Neural progenitor cell (in vitro differentiated cells): Measurements from ENCODE around the gene NUFIP1.

ENCODE experiments used
- EZH2 ChIP-seq: fragments of 200-600 bp; sonication (generic); IDR thresholded peaks from 2 replicates; pipeline ENCODE4 v1.6.1; 2017; ENCODE audit warnings: antibody characterized with exemption, mild to moderate bottlenecking, moderate library complexity
- EZH2phosphoT487 ChIP-seq: fragments of 200-600 bp; sonication (generic); IDR thresholded peaks from 2 replicates; pipeline ENCODE4 v1.6.1; 2017; ENCODE audit warnings: antibody characterized with exemption
- TF ChIP-seq, protein P1 (sequence below): fragments of 200-600 bp; sonication (generic); IDR thresholded peaks from 2 replicates; pipeline ENCODE4 v1.5.1; 2017; ENCODE audit warnings: antibody characterized with exemption, mild to moderate bottlenecking

DNA sequence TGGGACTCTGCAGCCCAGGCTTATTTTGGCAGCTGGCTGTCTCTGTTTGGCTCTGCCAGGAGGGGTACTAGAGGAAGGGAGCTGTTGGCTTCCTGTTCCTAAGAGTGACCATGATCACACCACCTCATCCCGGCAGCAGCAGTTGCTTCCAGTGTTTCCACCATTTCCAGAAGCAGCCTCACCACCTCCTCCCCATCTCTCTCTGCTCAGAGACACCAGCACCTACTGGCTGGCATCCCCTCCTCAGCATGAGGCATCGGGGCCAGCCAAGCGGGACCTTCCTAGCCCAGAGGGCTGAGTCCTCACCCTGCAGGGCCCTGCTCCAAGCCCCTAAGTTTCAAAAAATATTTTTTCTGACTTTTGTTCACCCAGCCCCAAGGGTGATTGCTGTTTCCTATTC, 59.0 kb downstream of the NUFIP1 start:
- TF ChIP-seq EZH2phosphoT487 (no peak), EZH2 (no peak)
- TF ChIP-seq, protein P1, sequence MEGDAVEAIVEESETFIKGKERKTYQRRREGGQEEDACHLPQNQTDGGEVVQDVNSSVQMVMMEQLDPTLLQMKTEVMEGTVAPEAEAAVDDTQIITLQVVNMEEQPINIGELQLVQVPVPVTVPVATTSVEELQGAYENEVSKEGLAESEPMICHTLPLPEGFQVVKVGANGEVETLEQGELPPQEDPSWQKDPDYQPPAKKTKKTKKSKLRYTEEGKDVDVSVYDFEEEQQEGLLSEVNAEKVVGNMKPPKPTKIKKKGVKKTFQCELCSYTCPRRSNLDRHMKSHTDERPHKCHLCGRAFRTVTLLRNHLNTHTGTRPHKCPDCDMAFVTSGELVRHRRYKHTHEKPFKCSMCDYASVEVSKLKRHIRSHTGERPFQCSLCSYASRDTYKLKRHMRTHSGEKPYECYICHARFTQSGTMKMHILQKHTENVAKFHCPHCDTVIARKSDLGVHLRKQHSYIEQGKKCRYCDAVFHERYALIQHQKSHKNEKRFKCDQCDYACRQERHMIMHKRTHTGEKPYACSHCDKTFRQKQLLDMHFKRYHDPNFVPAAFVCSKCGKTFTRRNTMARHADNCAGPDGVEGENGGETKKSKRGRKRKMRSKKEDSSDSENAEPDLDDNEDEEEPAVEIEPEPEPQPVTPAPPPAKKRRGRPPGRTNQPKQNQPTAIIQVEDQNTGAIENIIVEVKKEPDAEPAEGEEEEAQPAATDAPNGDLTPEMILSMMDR, result no peak
